ENCODE results near the gene ADGRB3. TPM values are rescaled to one million over a fixed set of nuclear protein-coding genes. Genes with fewer than 3 reads are reported as not detected.
A peak's percentile ranks its signal among the peaks of the same experiment; 100 is the strongest.

Gene ADGRB3
- polyA plus RNA-seq, 3 donors = 0.04 to 0.23 (median 0.05) TPM

GRCh38 chr6:69216127-69216526, 581.0 kb downstream of the ADGRB3 start:
- no peaks in the 10 kb centered on the region for H4K20me1 ChIP-seq (ENCODE audit: insufficient read depth, low read length)
- Mint-ChIP-seq H3K4me3 (no peak overlapping the region), H3K4me1 (no peaks in the 10 kb centered on the region), H3K27ac (peak overlapping the region in 1 of 7 donors; percentile 5), H3K27me3 (ENCODE audit: low read depth in 3 of 3) (no peaks in the 10 kb centered on the region), H3K9me3 (peaks cover 0 to 2% (median 0%) of the 10 kb centered on the region in 7 donors), H3K36me3 (no peaks in the 10 kb centered on the region)
- H3K9ac ChIP-seq (ENCODE audit: insufficient read depth, low read length, poor library complexity, severe bottlenecking) = no peak overlapping the region
- H3K27ac ChIP-seq (ENCODE audit: low read depth in 1 of 2, low read length in 2 of 2) = no peak overlapping the region
- intact Hi-C loops (cut with micrococcal nuclease) = no loop called here
- H3K4me1 ChIP-seq (ENCODE audit: control insufficient read depth in 1 of 2, insufficient read depth in 2 of 2, low read length in 2 of 2) = no peaks in the 10 kb centered on the region
- no CpG with 5 or more reads among the region's 1 CpG for WGBS (ENCODE audit: insufficient coverage)
- TF ChIP-seq, protein P1, sequence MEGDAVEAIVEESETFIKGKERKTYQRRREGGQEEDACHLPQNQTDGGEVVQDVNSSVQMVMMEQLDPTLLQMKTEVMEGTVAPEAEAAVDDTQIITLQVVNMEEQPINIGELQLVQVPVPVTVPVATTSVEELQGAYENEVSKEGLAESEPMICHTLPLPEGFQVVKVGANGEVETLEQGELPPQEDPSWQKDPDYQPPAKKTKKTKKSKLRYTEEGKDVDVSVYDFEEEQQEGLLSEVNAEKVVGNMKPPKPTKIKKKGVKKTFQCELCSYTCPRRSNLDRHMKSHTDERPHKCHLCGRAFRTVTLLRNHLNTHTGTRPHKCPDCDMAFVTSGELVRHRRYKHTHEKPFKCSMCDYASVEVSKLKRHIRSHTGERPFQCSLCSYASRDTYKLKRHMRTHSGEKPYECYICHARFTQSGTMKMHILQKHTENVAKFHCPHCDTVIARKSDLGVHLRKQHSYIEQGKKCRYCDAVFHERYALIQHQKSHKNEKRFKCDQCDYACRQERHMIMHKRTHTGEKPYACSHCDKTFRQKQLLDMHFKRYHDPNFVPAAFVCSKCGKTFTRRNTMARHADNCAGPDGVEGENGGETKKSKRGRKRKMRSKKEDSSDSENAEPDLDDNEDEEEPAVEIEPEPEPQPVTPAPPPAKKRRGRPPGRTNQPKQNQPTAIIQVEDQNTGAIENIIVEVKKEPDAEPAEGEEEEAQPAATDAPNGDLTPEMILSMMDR (IDR thresholded peaks at IDR 0.05) = no peak
- no peak overlapping the region for H3K4me3 ChIP-seq (replicated peaks in 1 of 3; ENCODE audit: low read depth in 2 of 3, low read length in 3 of 3)
- H3K27me3 ChIP-seq (ENCODE audit: control insufficient read depth in 2 of 2, insufficient read depth in 2 of 2, low read length in 2 of 2) = no peaks in the 10 kb centered on the region
- H3K36me3 ChIP-seq (replicated peaks in 1 of 2; ENCODE audit: control insufficient read depth in 1 of 2, insufficient read depth in 2 of 2, low read length in 2 of 2) = no peaks in the 10 kb centered on the region
- H2AFZ ChIP-seq (ENCODE audit: insufficient read depth, low read depth, low read length, poor library complexity, severe bottlenecking) = no peak overlapping the region
- no peaks in the 10 kb centered on the region for H3K79me2 ChIP-seq (ENCODE audit: insufficient read depth, low read length)
- no peak overlapping the region for H3K4me2 ChIP-seq (replicated peaks; ENCODE audit: extremely low read depth, low read length, poor library complexity, severe bottlenecking)
- no peak for DNase-seq
- H3K9me3 ChIP-seq (replicated peaks in 1 of 2; ENCODE audit: control insufficient read depth in 1 of 2, insufficient read depth in 1 of 2, low read length in 2 of 2) = no peaks in the 10 kb centered on the region

DNA sequence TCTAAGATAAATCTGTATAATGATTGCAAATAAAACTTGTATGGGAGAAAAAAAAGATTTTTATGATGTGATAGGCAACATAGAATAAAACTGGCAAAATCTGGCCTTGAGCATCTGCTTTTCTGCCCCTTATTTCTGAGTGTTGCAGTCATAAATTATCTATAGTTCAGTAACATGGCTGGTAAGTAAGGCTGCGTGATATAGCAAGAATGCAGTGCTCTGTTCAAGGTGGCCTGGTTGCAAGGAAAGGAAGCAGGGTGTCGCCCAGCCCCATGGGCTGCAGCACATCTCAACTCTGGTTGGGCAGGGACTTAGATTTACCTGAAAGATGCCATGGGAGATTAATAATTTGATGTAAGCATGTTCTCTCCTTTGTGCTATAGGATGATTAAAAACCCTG, 582.3 kb downstream of the ADGRB3 start:
- Histone ChIP-seq H3K4me2 (replicated peaks; ENCODE audit: extremely low read depth, low read length, poor library complexity, severe bottlenecking) (no peak overlapping the region), H4K20me1 (ENCODE audit: insufficient read depth, low read length) (no peaks in the 10 kb centered on the region), H3K27ac (ENCODE audit: low read depth in 1 of 2, low read length in 2 of 2) (no peak overlapping the region), H3K9ac (ENCODE audit: insufficient read depth, low read length, poor library complexity, severe bottlenecking) (no peak overlapping the region), H3K9me3 (replicated peaks in 1 of 2; ENCODE audit: control insufficient read depth in 1 of 2, insufficient read depth in 1 of 2, low read length in 2 of 2) (no peaks in the 10 kb centered on the region), H3K36me3 (replicated peaks in 1 of 2; ENCODE audit: control insufficient read depth in 1 of 2, insufficient read depth in 2 of 2, low read length in 2 of 2) (no peaks in the 10 kb centered on the region), H3K27me3 (ENCODE audit: control insufficient read depth in 2 of 2, insufficient read depth in 2 of 2, low read length in 2 of 2) (no peaks in the 10 kb centered on the region), H3K4me3 (replicated peaks in 1 of 3; ENCODE audit: low read depth in 2 of 3, low read length in 3 of 3) (no peak overlapping the region), H2AFZ (ENCODE audit: insufficient read depth, low read depth, low read length, poor library complexity, severe bottlenecking) (no peak overlapping the region), H3K79me2 (ENCODE audit: insufficient read depth, low read length) (no peaks in the 10 kb centered on the region), H3K4me1 (ENCODE audit: control insufficient read depth in 1 of 2, insufficient read depth in 2 of 2, low read length in 2 of 2) (no peaks in the 10 kb centered on the region)
- Mint-ChIP-seq H3K27me3 (ENCODE audit: low read depth in 3 of 3) (no peaks in the 10 kb centered on the region), H3K4me1 (no peaks in the 10 kb centered on the region), H3K36me3 (no peaks in the 10 kb centered on the region), H3K9me3 (no peaks in the 10 kb centered on the region), H3K4me3 (no peak overlapping the region), H3K27ac (no peak overlapping the region)
- TF ChIP-seq, protein P1 (IDR thresholded peaks at IDR 0.05) = no peak
- DNase-seq = no peak
- intact Hi-C loops (cut with micrococcal nuclease) = no loop called here
- WGBS (ENCODE audit: insufficient coverage) = 69% methylated on average over 2 of the region's 2 CpGs
